ENCODE results near the gene POLR2E.

The POLR2E gene

DNA sequence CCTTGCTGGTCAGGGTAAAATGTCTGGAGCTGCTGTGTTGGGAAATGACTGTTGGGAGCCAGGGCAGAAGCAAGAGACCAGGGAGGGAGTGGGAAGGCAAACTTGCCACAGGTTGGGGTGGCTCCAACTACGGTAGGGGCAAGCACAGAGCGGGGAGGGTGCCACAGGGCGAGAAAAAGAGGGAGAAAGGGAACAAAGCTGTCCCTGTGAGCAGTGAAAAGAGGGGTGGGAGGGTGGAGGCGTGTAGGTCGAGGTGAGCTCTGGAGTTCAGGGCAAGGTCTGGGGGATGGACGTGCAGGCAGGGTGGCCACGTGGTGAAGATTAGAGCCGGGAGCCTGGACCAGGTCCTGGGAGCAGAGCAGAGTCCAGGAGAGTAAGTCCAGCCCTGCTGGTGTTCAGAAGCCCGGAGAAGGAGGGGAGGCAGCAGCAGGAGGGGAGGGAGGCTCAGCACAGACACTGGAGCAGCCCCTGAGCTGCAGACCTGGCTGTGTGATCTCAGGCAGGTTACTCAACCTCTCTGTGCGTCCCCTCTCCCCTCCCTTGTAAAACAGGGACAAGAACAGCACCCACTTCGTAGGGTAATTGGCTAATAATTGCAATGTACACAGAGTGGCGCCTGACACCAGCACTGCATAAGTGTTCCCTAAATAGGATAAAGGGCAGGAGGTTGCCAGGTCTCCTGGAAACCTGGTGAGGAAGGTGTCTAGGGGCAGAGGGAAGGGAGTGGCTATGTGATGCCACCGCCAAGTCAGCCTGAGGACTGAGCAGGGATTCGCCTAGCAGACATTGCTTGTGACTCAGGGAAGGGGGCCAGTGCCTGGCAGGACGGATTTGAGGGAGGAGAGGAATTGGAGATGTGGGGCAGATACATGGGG lies 3.2 kb upstream of the POLR2E start:
- DNase-seq (ENCODE audit: low read depth in 4 of 4, low spot score in 1 of 4) = no peak

- DNase-seq (ENCODE audit: low read depth in 4 of 4, low spot score in 1 of 4) = no peak
Measured at GRCh38 chr19:1097810-1098176, 2.6 kb upstream of the POLR2E start.

DNA sequence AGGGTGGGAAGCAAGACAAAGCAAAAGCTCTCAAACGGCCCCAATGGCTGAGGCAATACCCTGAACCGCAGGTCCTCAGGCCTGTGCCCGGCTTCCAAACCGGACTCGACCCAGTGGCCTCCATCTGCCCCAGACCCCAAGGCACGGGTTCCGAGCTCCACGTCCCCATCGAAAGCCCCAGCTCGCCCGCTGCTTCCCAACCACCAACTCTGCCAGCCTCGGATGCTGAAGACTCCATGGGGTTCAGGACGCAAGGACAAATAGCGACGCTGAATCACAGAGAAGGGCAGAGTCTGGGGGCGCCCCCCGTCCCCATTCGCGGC lies 559 bp downstream of the POLR2E start:
- no peak for DNase-seq (ENCODE audit: low read depth in 4 of 4, low spot score in 1 of 4)

DNA sequence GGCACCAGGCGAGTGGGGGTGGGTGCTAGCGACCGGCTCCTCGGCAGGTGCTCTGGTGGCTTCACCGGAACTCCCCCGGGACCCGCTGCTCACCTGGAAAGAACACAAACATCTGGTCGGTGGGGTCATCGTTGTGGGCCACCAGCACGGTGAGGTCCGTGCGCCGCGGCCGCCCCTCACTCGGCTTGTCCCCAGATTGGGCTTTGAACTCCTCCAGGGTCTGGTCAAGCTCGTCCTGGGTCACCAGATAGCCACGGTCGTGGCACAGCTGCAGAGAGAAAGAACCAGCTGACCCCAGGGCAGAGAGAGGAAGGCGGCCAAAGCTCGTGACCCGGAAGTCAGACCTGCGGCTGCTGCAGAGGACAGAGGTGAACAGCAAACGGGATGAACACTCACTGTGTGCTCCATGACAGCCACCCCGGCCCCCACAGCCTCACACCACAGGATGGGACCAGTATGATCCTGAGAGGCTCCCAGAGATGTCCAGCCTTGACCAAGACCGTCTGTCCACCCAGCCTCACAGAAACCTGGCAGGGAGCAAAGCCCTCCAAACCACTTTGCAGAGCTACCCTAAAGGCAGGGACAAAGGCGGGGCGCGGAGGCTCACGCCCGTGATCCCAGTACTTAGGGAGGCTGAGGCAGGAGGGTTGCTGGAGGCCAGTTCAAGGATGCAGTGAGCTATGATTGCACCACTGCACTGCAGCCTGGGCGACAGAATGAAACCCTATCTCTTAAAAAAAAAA lies 1.2 kb downstream of the POLR2E start:
- no peak for DNase-seq (ENCODE audit: low read depth in 4 of 4, low spot score in 1 of 4)

- no peak for DNase-seq (ENCODE audit: low read depth in 4 of 4, low spot score in 1 of 4)
Measured at GRCh38 chr19:1093330-1093729, 1.8 kb downstream of the POLR2E start.

GRCh38 chr19:1091544-1092175 lies 3.5 kb downstream of the POLR2E start:
- no peak for DNase-seq (ENCODE audit: low read depth in 4 of 4, low spot score in 1 of 4)

- DNase-seq (ENCODE audit: low read depth in 4 of 4, low spot score in 1 of 4) = no peak
Measured at GRCh38 chr19:1090731-1091543, 4.2 kb downstream of the POLR2E start.

- DNase-seq (ENCODE audit: low read depth in 4 of 4, low spot score in 1 of 4) = no peak
Measured at GRCh38 chr19:1089891-1090290, 5.3 kb downstream of the POLR2E start.

DNA sequence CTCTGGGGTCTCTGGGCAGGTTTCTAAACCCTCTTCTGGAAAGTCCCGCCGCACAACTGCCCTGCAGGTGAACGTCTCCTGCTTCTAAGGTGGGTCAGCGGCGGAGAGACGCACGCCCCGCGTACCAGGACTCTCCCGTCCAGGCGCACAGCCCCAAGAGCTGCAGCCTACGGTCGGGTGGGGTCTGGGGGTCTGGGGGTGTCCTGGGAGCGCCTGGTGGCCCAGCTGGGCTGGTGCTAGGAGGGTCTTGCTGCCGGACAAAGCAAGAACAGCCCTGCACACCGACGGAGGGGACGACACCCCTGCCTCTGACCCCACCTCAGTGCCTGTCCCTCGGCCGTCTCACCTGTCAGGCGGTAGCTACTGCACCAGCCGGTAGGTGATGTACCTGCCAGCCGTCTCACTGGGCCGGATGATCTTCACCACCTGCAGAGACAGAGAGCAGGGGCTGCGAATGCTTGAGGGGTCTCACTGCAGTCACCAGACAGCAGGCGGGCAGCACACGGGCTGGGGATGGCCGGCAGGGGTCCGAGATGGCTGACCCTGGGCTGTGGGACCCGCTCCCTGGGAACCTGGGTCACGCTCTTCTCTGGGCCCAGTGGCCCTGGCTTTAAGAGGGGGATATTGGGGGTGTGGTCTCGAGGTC lies 5.9 kb downstream of the POLR2E start:
- DNase-seq (ENCODE audit: low read depth in 4 of 4, low spot score in 1 of 4) = no peak

GRCh38 chr19:1088416-1089010 lies 6.7 kb downstream of the POLR2E start:
- DNase-seq (ENCODE audit: low read depth in 4 of 4, low spot score in 1 of 4) = no peak

- DNase-seq (ENCODE audit: low read depth in 4 of 4, low spot score in 1 of 4) = no peak
Measured at GRCh38 chr19:1087813-1088415, 7.3 kb downstream of the POLR2E start.

DNA sequence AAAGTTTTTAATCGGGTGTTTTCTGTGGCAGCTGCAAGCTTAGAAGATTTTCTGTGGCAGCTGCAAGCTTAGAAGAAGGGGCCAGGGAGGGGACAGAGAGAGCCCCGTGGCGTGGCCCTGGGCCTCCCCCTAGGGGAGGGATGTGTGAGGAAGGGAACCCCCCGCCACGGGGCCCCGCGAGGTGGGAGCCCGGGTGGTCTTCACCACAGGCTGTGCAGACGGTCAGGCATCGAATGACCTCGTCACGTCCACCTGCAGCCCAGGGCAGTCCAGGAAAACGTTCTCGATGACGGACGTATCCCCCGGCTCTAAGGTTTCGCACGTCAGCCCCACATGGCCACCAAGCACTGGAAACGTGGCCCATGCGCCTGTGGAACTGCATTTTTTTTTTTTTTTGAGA lies 8.6 kb downstream of the POLR2E start:
- DNase-seq (ENCODE audit: low read depth in 4 of 4, low spot score in 1 of 4) = no peak

GRCh38 chr19:1085676-1086442 lies 9.3 kb downstream of the POLR2E start:
- DNase-seq (ENCODE audit: low read depth in 4 of 4, low spot score in 1 of 4) = no peak

- DNase-seq (ENCODE audit: low read depth in 4 of 4, low spot score in 1 of 4) = no peak
Measured at GRCh38 chr19:1085053-1085658, 10.0 kb downstream of the POLR2E start.

DNA sequence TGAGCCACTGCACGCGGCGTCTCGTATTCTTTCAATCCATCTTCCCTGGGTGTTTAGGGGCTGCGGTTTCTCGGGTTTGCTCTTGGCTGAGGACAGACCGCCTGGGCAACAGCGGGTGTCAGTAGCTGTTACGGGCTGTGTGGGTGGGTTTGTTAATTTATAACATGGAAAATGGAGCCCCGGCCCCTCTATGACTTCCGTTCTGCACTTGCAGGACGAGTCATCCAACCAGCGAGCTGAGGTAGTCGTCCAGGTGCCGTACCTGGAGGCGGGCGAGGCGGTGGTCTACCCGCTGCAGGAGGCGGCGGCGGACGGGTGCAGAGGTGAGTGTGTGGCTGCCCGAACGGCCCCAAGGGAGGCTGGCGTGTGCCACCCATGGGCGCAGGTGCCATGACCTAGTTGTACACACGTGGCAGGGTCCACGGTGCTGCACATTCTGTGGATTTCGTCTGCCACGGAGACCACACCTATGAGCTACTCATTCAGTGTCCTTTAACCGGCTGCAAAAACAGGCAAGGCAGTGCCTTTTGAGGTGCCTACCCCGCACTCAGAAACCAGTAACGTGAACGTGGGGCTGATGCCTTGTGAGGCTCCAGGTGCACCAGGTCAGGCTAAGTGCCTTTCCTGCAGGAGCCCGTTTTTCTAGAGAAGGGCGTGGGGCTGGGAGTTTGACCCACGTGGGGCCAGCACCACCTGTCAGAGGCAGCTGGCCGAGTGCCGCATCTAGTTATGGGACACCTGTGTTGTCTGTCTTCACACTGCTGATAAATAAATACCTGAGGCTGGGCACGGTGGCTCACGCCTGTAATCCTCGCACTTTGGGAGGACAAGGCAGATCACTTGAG lies 10.9 kb downstream of the POLR2E start:
- DNase-seq (ENCODE audit: low read depth in 4 of 4, low spot score in 1 of 4) = no peak

GRCh38 chr19:1082928-1083816 lies 12.0 kb downstream of the POLR2E start:
- DNase-seq (ENCODE audit: low read depth in 4 of 4, low spot score in 1 of 4) = no peak

All from stimulated activated CD4-positive, alpha-beta T cell treated with anti-CD3 and anti-CD28 coated beads, Interleukin-1b, Interleukin-23, amount 100 ng/mL, for 24 hours (primary cell).